Measurements from ENCODE around the gene SLC4A1AP. TPM values are rescaled to one million over a fixed set of nuclear protein-coding genes. Genes with fewer than 3 reads are reported as not detected.

Gene SLC4A1AP
- total and polyA plus RNA-seq, 2 experiments from 2014 or later, result 24.3 to 29.2 TPM

DNA sequence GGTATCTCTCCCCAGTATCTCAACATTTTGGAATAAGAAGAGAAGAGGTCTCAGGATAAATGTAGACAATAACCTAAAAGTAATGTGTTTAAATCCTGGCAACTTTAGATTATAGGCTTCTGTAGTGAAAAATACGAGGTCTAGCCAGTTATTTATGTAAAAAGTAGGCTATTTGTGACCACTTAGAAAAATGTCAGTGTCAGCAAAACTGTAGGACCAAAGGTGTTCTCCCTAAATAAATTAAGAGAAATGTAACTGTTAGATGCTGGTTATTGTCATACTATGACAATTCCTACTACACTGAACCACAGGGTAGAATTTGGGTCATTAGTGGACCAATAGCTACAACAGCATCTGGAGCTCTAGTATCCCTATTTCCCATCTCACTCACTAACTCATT lies 2.3 kb upstream of the SLC4A1AP start:
- Histone ChIP-seq H3K4me1 (ENCODE audit: insufficient read depth) (peaks cover 14% of the 10 kb centered on the region), H3K27ac (ENCODE audit: low read depth) (no peak overlapping the region), H3K27me3 (ENCODE audit: insufficient read depth) (no peaks in the 10 kb centered on the region), H2AFZ (no peak overlapping the region), H4K20me1 (replicated peaks; ENCODE audit: insufficient read depth) (no peaks in the 10 kb centered on the region; the same call in 1 of the 2 replicates), H3K36me3 (ENCODE audit: insufficient read depth) (peaks cover 6% of the 10 kb centered on the region; the same call in 1 of the 2 replicates), H3K4me3 (no peak overlapping the region), H3K4me2 (no peak overlapping the region), H3K79me2 (replicated peaks; ENCODE audit: insufficient read depth) (peaks cover 27% of the 10 kb centered on the region), H3K9me2 (ENCODE audit: insufficient read depth) (no peaks in the 10 kb centered on the region), H3F3A (replicated peaks; ENCODE audit: low read depth) (no peaks in the 10 kb centered on the region)
- ATAC-seq (no peak), DNase-seq (ENCODE audit: low spot score) (no peak)
- no peak overlapping the region; the same call in 2 of the 3 replicates for H3K4me3 Mint-ChIP-seq
- peaks cover 8% of the 10 kb centered on the region; the same call in 1 of the 3 replicates for H3K4me1 Mint-ChIP-seq
- H3K36me3 Mint-ChIP-seq (ENCODE audit: low read depth), result peaks cover 36% of the 10 kb centered on the region
- H3K9me3 Mint-ChIP-seq, result no peaks in the 10 kb centered on the region; the same call in 2 of the 3 replicates
- no peak overlapping the region for H3K27ac Mint-ChIP-seq
- H3K27me3 Mint-ChIP-seq (ENCODE audit: insufficient read depth, low read depth, poor library complexity), result peaks cover 7% of the 10 kb centered on the region
- no peak for TF ChIP-seq CREB1 (CRISPR knock-in tag; IDR thresholded peaks at IDR 0.05; ENCODE audit: low read depth)
- TF ChIP-seq STAT1 (IDR thresholded peaks at IDR 0.05; ENCODE audit: unreplicated experiment), result no peak
- TF ChIP-seq ZNF331 (CRISPR knock-in tag; IDR thresholded peaks at IDR 0.05; ENCODE audit: low read depth), result no peak
- TF ChIP-seq, protein P1, sequence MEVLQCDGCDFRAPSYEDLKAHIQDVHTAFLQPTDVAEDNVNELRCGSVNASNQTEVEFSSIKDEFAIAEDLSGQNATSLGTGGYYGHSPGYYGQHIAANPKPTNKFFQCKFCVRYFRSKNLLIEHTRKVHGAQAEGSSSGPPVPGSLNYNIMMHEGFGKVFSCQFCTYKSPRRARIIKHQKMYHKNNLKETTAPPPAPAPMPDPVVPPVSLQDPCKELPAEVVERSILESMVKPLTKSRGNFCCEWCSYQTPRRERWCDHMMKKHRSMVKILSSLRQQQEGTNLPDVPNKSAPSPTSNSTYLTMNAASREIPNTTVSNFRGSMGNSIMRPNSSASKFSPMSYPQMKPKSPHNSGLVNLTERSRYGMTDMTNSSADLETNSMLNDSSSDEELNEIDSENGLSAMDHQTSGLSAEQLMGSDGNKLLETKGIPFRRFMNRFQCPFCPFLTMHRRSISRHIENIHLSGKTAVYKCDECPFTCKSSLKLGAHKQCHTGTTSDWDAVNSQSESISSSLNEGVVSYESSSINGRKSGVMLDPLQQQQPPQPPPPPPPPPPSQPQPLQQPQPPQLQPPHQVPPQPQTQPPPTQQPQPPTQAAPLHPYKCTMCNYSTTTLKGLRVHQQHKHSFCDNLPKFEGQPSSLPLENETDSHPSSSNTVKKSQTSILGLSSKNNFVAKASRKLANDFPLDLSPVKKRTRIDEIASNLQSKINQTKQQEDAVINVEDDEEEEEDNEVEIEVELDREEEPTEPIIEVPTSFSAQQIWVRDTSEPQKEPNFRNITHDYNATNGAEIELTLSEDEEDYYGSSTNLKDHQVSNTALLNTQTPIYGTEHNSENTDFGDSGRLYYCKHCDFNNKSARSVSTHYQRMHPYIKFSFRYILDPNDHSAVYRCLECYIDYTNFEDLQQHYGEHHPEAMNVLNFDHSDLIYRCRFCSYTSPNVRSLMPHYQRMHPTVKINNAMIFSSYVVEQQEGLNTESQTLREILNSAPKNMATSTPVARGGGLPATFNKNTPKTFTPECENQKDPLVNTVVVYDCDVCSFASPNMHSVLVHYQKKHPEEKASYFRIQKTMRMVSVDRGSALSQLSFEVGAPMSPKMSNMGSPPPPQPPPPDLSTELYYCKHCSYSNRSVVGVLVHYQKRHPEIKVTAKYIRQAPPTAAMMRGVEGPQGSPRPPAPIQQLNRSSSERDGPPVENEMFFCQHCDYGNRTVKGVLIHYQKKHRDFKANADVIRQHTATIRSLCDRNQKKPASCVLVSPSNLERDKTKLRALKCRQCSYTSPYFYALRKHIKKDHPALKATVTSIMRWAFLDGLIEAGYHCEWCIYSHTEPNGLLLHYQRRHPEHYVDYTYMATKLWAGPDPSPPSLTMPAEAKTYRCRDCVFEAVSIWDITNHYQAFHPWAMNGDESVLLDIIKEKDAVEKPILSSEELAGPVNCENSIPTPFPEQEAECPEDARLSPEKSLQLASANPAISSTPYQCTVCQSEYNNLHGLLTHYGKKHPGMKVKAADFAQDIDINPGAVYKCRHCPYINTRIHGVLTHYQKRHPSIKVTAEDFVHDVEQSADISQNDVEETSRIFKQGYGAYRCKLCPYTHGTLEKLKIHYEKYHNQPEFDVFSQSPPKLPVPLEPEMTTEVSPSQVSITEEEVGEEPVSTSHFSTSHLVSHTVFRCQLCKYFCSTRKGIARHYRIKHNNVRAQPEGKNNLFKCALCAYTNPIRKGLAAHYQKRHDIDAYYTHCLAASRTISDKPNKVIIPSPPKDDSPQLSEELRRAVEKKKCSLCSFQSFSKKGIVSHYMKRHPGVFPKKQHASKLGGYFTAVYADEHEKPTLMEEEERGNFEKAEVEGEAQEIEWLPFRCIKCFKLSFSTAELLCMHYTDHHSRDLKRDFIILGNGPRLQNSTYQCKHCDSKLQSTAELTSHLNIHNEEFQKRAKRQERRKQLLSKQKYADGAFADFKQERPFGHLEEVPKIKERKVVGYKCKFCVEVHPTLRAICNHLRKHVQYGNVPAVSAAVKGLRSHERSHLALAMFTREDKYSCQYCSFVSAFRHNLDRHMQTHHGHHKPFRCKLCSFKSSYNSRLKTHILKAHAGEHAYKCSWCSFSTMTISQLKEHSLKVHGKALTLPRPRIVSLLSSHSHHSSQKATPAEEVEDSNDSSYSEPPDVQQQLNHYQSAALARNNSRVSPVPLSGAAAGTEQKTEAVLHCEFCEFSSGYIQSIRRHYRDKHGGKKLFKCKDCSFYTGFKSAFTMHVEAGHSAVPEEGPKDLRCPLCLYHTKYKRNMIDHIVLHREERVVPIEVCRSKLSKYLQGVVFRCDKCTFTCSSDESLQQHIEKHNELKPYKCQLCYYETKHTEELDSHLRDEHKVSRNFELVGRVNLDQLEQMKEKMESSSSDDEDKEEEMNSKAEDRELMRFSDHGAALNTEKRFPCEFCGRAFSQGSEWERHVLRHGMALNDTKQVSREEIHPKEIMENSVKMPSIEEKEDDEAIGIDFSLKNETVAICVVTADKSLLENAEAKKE (CRISPR knock-in tag; IDR thresholded peaks at IDR 0.05), result no peak
- TF ChIP-seq, protein P2, sequence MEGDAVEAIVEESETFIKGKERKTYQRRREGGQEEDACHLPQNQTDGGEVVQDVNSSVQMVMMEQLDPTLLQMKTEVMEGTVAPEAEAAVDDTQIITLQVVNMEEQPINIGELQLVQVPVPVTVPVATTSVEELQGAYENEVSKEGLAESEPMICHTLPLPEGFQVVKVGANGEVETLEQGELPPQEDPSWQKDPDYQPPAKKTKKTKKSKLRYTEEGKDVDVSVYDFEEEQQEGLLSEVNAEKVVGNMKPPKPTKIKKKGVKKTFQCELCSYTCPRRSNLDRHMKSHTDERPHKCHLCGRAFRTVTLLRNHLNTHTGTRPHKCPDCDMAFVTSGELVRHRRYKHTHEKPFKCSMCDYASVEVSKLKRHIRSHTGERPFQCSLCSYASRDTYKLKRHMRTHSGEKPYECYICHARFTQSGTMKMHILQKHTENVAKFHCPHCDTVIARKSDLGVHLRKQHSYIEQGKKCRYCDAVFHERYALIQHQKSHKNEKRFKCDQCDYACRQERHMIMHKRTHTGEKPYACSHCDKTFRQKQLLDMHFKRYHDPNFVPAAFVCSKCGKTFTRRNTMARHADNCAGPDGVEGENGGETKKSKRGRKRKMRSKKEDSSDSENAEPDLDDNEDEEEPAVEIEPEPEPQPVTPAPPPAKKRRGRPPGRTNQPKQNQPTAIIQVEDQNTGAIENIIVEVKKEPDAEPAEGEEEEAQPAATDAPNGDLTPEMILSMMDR (conservative IDR thresholded peaks at IDR 0.05; ENCODE audit: low read depth in 2 of 2), result no peak
- TF ChIP-seq, protein P3, sequence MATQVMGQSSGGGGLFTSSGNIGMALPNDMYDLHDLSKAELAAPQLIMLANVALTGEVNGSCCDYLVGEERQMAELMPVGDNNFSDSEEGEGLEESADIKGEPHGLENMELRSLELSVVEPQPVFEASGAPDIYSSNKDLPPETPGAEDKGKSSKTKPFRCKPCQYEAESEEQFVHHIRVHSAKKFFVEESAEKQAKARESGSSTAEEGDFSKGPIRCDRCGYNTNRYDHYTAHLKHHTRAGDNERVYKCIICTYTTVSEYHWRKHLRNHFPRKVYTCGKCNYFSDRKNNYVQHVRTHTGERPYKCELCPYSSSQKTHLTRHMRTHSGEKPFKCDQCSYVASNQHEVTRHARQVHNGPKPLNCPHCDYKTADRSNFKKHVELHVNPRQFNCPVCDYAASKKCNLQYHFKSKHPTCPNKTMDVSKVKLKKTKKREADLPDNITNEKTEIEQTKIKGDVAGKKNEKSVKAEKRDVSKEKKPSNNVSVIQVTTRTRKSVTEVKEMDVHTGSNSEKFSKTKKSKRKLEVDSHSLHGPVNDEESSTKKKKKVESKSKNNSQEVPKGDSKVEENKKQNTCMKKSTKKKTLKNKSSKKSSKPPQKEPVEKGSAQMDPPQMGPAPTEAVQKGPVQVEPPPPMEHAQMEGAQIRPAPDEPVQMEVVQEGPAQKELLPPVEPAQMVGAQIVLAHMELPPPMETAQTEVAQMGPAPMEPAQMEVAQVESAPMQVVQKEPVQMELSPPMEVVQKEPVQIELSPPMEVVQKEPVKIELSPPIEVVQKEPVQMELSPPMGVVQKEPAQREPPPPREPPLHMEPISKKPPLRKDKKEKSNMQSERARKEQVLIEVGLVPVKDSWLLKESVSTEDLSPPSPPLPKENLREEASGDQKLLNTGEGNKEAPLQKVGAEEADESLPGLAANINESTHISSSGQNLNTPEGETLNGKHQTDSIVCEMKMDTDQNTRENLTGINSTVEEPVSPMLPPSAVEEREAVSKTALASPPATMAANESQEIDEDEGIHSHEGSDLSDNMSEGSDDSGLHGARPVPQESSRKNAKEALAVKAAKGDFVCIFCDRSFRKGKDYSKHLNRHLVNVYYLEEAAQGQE (IDR thresholded peaks at IDR 0.05; ENCODE audit: unreplicated experiment), result no peak
- no peak for TF ChIP-seq ZNF114 (CRISPR knock-in tag; IDR thresholded peaks at IDR 0.05)

Measured in GM23338 (cell line).